ENCODE results near the gene SGCD.

- TF ChIP-seq CTCF (IDR thresholded peaks at IDR 0.05): no peak
- no peak for TF ChIP-seq POLR2A (IDR thresholded peaks at IDR 0.05)
Measured at GRCh38 chr5:156376751-156377150, 49.8 kb downstream of the SGCD start.

All from uterus (tissue), 2 donors.